ENCODE data around the gene SLC13A1. TPM values are rescaled to one million over a fixed set of nuclear protein-coding genes. Genes with fewer than 3 reads are reported as not detected.

The SLC13A1 gene
- total RNA-seq, 2 donors from 2014 or later = not detected

DNA sequence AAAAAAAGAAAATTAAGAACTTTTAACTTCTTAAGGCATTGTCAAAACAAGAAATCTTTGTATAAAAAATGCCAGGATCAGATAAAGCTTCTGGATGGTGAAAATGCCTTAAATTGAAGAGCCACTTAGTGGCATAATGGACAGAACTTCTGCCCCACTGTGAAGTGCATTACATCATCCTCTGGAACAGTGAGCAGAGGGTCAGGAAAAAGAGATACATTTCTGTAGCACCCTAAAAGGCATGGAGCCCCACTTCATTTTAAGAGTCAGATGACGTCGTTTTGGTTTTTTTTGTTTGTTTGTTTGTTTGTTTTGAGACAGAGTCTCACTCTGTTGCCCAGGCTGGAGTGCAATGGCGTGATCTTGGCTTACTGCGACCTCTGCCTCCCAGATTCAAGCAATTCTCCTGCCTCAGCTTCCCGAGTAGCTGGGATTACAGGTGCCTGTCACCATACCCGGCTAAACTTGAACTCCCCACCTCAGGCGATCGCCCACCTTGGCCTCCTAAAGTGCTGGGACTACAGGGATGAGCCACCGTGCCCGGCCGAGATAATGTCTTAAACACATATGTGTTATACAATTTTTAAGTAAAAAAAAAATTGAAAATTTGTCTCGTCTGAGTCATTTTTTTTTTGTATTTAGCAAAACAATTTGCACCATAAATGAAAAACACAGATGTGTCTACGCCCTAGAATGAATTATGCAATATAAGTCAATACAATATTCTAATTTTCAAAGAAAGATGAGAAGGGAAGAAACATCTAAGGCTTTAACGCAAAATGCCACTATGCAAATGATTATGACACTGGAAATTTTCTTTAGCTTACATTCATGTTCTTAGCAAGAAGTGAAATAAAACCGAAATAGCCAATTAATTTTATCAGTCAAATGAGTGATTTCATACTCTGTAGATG, 29.2 kb downstream of the SLC13A1 start:
- DNase-seq (ENCODE audit: low spot score) = no peak
- Histone ChIP-seq H3K4me1 (no peaks in the 10 kb centered on the region), H3K9me3 (no peaks in the 10 kb centered on the region), H3K27ac (no peak overlapping the region), H3K4me3 (no peak overlapping the region), H3K27me3 (no peaks in the 10 kb centered on the region), H3K36me3 (no peaks in the 10 kb centered on the region)
- TF ChIP-seq, protein P1, sequence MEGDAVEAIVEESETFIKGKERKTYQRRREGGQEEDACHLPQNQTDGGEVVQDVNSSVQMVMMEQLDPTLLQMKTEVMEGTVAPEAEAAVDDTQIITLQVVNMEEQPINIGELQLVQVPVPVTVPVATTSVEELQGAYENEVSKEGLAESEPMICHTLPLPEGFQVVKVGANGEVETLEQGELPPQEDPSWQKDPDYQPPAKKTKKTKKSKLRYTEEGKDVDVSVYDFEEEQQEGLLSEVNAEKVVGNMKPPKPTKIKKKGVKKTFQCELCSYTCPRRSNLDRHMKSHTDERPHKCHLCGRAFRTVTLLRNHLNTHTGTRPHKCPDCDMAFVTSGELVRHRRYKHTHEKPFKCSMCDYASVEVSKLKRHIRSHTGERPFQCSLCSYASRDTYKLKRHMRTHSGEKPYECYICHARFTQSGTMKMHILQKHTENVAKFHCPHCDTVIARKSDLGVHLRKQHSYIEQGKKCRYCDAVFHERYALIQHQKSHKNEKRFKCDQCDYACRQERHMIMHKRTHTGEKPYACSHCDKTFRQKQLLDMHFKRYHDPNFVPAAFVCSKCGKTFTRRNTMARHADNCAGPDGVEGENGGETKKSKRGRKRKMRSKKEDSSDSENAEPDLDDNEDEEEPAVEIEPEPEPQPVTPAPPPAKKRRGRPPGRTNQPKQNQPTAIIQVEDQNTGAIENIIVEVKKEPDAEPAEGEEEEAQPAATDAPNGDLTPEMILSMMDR (IDR thresholded peaks at IDR 0.05) = no peak

DNA sequence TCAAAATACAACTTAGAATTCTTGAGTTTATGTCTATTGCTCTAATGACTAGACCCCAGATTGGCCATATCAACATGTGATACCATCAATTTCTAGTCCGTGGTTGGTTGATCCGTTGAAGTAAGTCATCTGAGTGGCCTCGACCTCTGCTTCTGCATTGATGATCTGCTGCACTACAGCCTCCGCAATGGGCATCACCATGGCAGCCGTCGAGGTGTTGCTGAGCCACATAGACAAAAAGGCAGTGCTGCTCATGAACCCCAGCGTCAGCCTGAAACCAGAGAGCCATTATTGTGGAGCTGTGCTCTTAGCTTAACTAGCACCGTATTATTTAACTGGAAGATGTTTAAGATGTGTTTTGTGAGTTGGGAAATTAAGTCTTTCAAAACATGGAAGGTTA, 30.7 kb downstream of the SLC13A1 start:
- H3K27me3 ChIP-seq = no peaks in the 10 kb centered on the region
- no peaks in the 10 kb centered on the region for H3K4me1 ChIP-seq
- no peak overlapping the region for H3K4me3 ChIP-seq
- DNase-seq (ENCODE audit: low spot score) = no peak
- TF ChIP-seq, protein P1 (IDR thresholded peaks at IDR 0.05) = no peak
- no peaks in the 10 kb centered on the region for H3K9me3 ChIP-seq
- no peaks in the 10 kb centered on the region for H3K36me3 ChIP-seq
- no peak overlapping the region for H3K27ac ChIP-seq

DNA sequence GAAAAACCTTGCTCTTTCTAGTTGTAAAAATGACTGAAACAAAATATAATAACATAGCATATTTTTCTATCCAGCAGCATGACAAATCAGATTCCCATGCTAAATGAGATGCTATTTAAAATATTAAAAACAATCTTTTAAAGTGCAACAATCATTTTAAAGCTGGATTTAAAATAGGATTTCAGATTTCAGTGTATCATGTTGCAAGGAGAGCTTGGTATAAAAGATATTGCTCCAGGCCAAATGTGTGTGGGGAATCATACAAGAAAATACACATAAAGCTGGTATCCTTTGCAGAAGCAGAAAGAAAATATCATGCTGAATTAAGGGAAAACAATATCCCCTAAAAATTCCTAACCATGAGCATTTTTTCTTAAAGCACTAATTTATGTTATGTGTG, 42.2 kb downstream of the SLC13A1 start:
- no peaks in the 10 kb centered on the region for H3K4me1 ChIP-seq
- no peak for DNase-seq (ENCODE audit: low spot score)

DNA sequence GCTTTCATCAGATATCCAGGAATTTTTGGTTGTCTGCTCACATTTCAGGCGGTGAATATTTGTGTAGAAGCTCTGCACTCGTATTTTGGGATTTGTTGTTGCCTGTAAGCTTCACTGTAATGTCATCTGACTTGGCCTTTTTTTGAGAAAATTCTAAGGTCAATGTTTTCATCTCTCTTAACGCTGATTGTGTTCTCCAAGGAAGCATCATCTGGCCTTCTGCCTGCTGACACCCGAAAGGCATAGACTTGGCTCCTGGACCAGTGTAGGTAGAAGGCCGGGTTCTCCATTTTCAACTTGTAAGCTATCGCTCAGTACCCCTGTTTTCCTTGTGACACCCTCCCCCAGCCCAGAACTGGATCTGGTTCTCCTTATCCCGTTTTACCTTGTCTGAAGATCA, 44.2 kb downstream of the SLC13A1 start:
- Histone ChIP-seq H3K4me3 (no peak overlapping the region), H3K36me3 (no peaks in the 10 kb centered on the region), H3K27ac (no peak overlapping the region), H3K9me3 (no peaks in the 10 kb centered on the region), H3K27me3 (no peaks in the 10 kb centered on the region), H3K4me1 (no peaks in the 10 kb centered on the region)
- TF ChIP-seq, protein P1 (IDR thresholded peaks at IDR 0.05) = no peak
- no peak for DNase-seq (ENCODE audit: low spot score)

More for the DNA sequence above, 42.2 kb downstream of the SLC13A1 start:
- H3K36me3 ChIP-seq = no peaks in the 10 kb centered on the region
- TF ChIP-seq, protein P1 (IDR thresholded peaks at IDR 0.05) = no peak
- H3K27ac ChIP-seq = no peak overlapping the region
- no peaks in the 10 kb centered on the region for H3K27me3 ChIP-seq
- H3K4me3 ChIP-seq = no peak overlapping the region
- no peaks in the 10 kb centered on the region for H3K9me3 ChIP-seq

DNA sequence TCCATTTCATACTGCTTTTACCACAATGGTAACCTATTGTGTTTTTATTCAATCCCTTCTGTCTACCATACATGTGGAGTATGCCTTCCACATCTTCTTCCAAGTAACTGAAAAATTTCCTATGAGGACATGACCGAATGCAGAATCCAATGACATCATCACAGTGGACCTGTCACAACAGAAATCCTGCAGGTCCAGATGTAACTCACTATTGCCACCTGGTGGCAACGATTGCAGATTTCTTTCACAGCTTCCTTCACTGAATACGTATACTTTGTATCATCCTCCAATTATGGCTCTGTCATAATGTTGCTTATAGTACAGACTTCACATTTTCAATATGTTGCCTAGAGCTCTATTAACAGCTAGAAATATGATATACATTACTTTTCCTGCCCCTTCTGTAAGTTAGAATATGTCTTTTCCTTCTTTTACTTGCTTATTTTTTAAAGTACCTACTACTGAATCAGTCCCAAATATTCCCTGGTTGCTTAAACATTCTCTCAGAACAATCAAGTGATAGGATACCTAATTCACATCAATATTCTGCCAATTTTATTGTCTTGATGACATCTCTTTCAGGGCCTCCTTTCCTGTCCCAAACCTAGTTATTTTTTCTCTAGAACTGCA, 45.4 kb downstream of the SLC13A1 start:
- TF ChIP-seq, protein P1 (IDR thresholded peaks at IDR 0.05) = peak; percentile 57 to 83
- peak; percentile 91 for DNase-seq (ENCODE audit: low spot score)
- H3K27ac ChIP-seq = no peak overlapping the region

More for the DNA sequence above, 45.4 kb downstream of the SLC13A1 start:
- H3K4me1 ChIP-seq = no peaks in the 10 kb centered on the region
- no peak overlapping the region for H3K4me3 ChIP-seq
- no peaks in the 10 kb centered on the region for H3K36me3 ChIP-seq
- H3K9me3 ChIP-seq = no peaks in the 10 kb centered on the region
- H3K27me3 ChIP-seq = no peaks in the 10 kb centered on the region
